DND-41 (cell line): ENCODE data around the gene ZCCHC24.

Experiments used
- CTCF ChIP-seq: IDR thresholded peaks from 2 replicates; pipeline ENCODE4 v1.5.1; 2012; ENCODE audit warnings: borderline replicate concordance, low read length, moderate library complexity, mild to moderate bottlenecking; ENCODE audit not compliant: poor library complexity, severe bottlenecking; ENCODE audit errors: extremely low read depth
- EZH2 ChIP-seq: IDR thresholded peaks from 3 replicates; pipeline ENCODE4 v1.6.1; 2012; ENCODE audit warnings: borderline replicate concordance, low read depth, mild to moderate bottlenecking, moderate library complexity, low read length, inconsistent platforms; ENCODE audit not compliant: severe bottlenecking

- TF ChIP-seq CTCF (no peak), EZH2 (no peak)
Observed at GRCh38 chr10:79390551-79391229, 54.7 kb downstream of the ZCCHC24 start.
